K562 (cell line): ENCODE measurements around the gene HYAL3. TPM values are rescaled to one million over a fixed set of nuclear protein-coding genes. Genes with fewer than 3 reads are reported as not detected.

ENCODE experiments used
- MCM7 ChIP-seq, 2 experiments: fragments of 450-650 bp; IDR thresholded peaks; 2 replicates each; pipeline ENCODE4 v1.6.1; 2016 to 2018
- NCOR1 ChIP-seq: fragments of 450-650 bp; IDR thresholded peaks from 2 replicates; pipeline ENCODE4 v1.6.1; 2016; ENCODE audit warnings: mild to moderate bottlenecking, moderate library complexity
- SREBF2 ChIP-seq: sonication (generic); formaldehyde crosslinking; IDR thresholded peaks from 2 replicates; pipeline ENCODE4 v1.4.0; 2020; ENCODE audit warnings: mild to moderate bottlenecking, missing genetic modification reagents
- STAT5B ChIP-seq: fragments of 250-450 bp; sonication (Bioruptor Pico); IDR thresholded peaks from 2 replicates; pipeline ENCODE4 v1.8.0; 2021; ENCODE audit warnings: mild to moderate bottlenecking, inconsistent platforms
- TFAM ChIP-seq: fragments of 250-450 bp; sonication (Bioruptor Pico); conservative IDR thresholded peaks from 2 replicates; pipeline ENCODE4 v1.5.0; 2021; ENCODE audit warnings: mild to moderate bottlenecking, moderate library complexity
- polyA plus RNA-seq, 8 experiments: library from polyadenylated mRNA; depleted of rRNA in 4 of 8; stranded (reverse) in 5 of 8; unstranded in 3 of 8; fragments of >200 nt; fragmentation: Nextera tagmentation in 2 of 8; fragmentation: Illumina TruSeq in 1 of 8; extraction: Ambion mirVana in 2 of 8; extraction: Trizol in 1 of 8; gene quantifications; 2 replicates each; pipeline versions ENCODE4 v1.2.1 to v1.2.3, GENCODE V29; 2011 to 2014; ENCODE audit warnings: inconsistent platforms in 1 of 8, missing spikeins in 1 of 8
- total RNA-seq, 7 experiments: library from RNA; depleted of rRNA in 6 of 7; stranded (reverse); fragments of >200 nt in 6 of 7; fragmentation: Illumina TruSeq in 2 of 7; extraction: Trizol in 2 of 7; gene quantifications; 2 replicates each; pipeline versions ENCODE4 v1.2.1 to v1.2.3, GENCODE V29; 2011 to 2021; ENCODE audit warnings: low replicate concordance in 1 of 7
- TF ChIP-seq, protein P1 (sequence below), 2 experiments: fragments of 450-650 bp in 1 of 2; IDR thresholded peaks; 2 replicates each; pipeline ENCODE4 v1.6.1; 2011 to 2017; ENCODE audit warnings: low read depth in 2 of 2, antibody characterized with exemption in 1 of 2, borderline replicate concordance in 1 of 2, low read length in 1 of 2, mild to moderate bottlenecking in 1 of 2, mixed read lengths in 1 of 2; ENCODE audit not compliant: control insufficient read depth in 1 of 2
- TF ChIP-seq, protein P2 (sequence below): fragments of 250-450 bp; sonication (Bioruptor Pico); IDR thresholded peaks from 2 replicates; pipeline ENCODE4 v1.8.0; 2021; ENCODE audit warnings: mild to moderate bottlenecking, moderate library complexity

Gene HYAL3
- total and polyA plus RNA-seq, 9 of the 15 experiments (the other 6 are each of a cell fraction or from before 2014, with no cell fraction given): 0.38 to 9.1 (median 6.8) TPM

DNA sequence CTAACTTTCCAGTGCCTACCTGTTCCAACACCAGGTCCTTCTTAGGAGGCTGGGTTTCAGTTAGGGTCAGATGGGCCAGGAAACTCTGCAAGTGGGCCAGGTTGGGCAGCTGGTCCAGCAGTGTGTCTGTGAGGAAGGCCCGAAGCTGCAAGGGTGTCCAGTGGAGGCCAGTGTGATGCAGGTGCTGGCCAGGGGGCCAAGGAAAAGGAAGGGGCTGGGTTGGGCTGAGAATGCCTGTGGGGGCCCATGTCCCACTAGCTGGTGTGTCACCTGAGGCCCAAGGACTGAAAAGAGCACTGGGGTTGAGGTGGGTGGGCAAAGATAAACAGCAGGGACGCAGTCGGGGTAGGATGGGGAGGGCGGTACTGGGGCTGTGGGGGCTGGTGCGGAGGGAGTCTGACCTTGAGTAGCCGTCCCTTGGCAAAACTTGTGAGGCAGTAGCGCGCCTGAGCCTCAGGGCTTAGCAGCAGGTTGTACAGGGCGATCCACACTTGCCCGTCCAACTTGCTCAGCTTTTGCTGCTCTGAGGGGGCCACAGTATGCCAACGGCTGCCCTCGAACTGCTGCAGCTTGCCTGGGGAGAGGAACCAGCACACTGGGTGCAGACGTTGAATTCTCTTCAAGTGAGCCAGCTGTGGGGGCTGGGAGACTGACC, 42.9 kb upstream of the HYAL3 start (continued):
- TF ChIP-seq, protein P1, sequence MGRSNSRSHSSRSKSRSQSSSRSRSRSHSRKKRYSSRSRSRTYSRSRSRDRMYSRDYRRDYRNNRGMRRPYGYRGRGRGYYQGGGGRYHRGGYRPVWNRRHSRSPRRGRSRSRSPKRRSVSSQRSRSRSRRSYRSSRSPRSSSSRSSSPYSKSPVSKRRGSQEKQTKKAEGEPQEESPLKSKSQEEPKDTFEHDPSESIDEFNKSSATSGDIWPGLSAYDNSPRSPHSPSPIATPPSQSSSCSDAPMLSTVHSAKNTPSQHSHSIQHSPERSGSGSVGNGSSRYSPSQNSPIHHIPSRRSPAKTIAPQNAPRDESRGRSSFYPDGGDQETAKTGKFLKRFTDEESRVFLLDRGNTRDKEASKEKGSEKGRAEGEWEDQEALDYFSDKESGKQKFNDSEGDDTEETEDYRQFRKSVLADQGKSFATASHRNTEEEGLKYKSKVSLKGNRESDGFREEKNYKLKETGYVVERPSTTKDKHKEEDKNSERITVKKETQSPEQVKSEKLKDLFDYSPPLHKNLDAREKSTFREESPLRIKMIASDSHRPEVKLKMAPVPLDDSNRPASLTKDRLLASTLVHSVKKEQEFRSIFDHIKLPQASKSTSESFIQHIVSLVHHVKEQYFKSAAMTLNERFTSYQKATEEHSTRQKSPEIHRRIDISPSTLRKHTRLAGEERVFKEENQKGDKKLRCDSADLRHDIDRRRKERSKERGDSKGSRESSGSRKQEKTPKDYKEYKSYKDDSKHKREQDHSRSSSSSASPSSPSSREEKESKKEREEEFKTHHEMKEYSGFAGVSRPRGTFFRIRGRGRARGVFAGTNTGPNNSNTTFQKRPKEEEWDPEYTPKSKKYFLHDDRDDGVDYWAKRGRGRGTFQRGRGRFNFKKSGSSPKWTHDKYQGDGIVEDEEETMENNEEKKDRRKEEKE (IDR thresholded peaks at IDR 0.05; ENCODE audit: borderline replicate concordance in 1 of 2, control insufficient read depth in 1 of 2, low read depth in 2 of 2, low read length in 1 of 2): no peak
- TF ChIP-seq, protein P2, sequence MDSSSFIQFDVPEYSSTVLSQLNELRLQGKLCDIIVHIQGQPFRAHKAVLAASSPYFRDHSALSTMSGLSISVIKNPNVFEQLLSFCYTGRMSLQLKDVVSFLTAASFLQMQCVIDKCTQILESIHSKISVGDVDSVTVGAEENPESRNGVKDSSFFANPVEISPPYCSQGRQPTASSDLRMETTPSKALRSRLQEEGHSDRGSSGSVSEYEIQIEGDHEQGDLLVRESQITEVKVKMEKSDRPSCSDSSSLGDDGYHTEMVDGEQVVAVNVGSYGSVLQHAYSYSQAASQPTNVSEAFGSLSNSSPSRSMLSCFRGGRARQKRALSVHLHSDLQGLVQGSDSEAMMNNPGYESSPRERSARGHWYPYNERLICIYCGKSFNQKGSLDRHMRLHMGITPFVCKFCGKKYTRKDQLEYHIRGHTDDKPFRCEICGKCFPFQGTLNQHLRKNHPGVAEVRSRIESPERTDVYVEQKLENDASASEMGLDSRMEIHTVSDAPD (CRISPR knock-in tag): no peak
- no peak for TF ChIP-seq NCOR1
- no peak for TF ChIP-seq MCM7 (IDR thresholded peaks at IDR 0.05)
- TF ChIP-seq TFAM: no peak
- no peak for TF ChIP-seq SREBF2 (CRISPR knock-in tag)
- no peak for TF ChIP-seq STAT5B (CRISPR knock-in tag)
